Uterus (tissue), 4 donors: Measurements from ENCODE around the gene TBX2. TPM values are rescaled to one million over a fixed set of nuclear protein-coding genes. Genes with fewer than 3 reads are reported as not detected.

Source experiments
- DNase-seq, 2 donors: peaks; one replicate each; pipeline ENCODE4 v3.0.0-alpha.2; 2019 to 2020
- H3K27ac ChIP-seq, 2 donors: fragments of 200-600 bp; sonication (generic); 1 replicate in 1 of 2; 2 replicates in 1 of 2; pipeline ENCODE4 v1.5.1; 2016 to 2018
- H3K27me3 ChIP-seq, 2 donors: fragments of 200-600 bp; sonication (generic); one replicate each; pipeline ENCODE4 v1.5.1; 2018 to 2019; ENCODE audit warnings: control low read depth in 1 of 2
- H3K36me3 ChIP-seq, 2 donors: fragments of 200-600 bp; sonication (generic); one replicate each; pipeline ENCODE4 v1.5.1; 2019; ENCODE audit warnings: control low read depth in 1 of 2
- H3K4me1 ChIP-seq, 2 donors: fragments of 200-600 bp; sonication (generic); one replicate each; pipeline ENCODE4 v1.5.1; 2018 to 2019; ENCODE audit warnings: control low read depth in 1 of 2
- H3K4me3 ChIP-seq, 2 donors: fragments of 200-600 bp; sonication (generic); 1 replicate in 1 of 2; 2 replicates in 1 of 2; pipeline ENCODE4 v1.5.1; 2018 to 2019; ENCODE audit warnings: mild to moderate bottlenecking in 1 of 2
- H3K9me3 ChIP-seq, 2 donors: fragments of 200-600 bp; sonication (generic); one replicate each; pipeline ENCODE4 v1.5.1; 2019; ENCODE audit warnings: control low read depth in 1 of 2
- CTCF ChIP-seq, 4 experiments: fragments of 200-600 bp in 2 of 4; fragments of 450-650 bp in 2 of 4; sonication (generic) in 2 of 4; IDR thresholded peaks; one replicate each; pipeline ENCODE4 v1.5.1; 2016 to 2019; ENCODE audit warnings: antibody characterized with exemption in 4 of 4, mild to moderate bottlenecking in 2 of 4, moderate library complexity in 1 of 4
- POLR2A ChIP-seq, 2 donors: fragments of 450-650 bp; IDR thresholded peaks; one replicate each; pipeline ENCODE4 v1.6.1; 2016; ENCODE audit warnings: antibody characterized with exemption in 2 of 2, mild to moderate bottlenecking in 1 of 2, moderate library complexity in 1 of 2
- intact Hi-C: fragments of 100-400 bp; cut with DNase I; formaldehyde crosslinking; loops from one replicate; pipeline ENCODE4 v1.15.1; 2023; ENCODE audit warnings: low total_unique reads
- total RNA-seq, 4 donors: library from RNA; depleted of rRNA in 3 of 4; stranded (reverse); fragments of >200 nt in 3 of 4; gene quantifications; one replicate each; pipeline versions ENCODE4 v1.1.0 to v1.2.4, GENCODE V29; 2014 to 2023
- donor health status: DM: yes; HTN: yes; CAD: no.

TBX2 gene
- total RNA-seq, 4 donors from 2014 or later, result 0.29 to 40.5 (median 27.4) TPM

DNA sequence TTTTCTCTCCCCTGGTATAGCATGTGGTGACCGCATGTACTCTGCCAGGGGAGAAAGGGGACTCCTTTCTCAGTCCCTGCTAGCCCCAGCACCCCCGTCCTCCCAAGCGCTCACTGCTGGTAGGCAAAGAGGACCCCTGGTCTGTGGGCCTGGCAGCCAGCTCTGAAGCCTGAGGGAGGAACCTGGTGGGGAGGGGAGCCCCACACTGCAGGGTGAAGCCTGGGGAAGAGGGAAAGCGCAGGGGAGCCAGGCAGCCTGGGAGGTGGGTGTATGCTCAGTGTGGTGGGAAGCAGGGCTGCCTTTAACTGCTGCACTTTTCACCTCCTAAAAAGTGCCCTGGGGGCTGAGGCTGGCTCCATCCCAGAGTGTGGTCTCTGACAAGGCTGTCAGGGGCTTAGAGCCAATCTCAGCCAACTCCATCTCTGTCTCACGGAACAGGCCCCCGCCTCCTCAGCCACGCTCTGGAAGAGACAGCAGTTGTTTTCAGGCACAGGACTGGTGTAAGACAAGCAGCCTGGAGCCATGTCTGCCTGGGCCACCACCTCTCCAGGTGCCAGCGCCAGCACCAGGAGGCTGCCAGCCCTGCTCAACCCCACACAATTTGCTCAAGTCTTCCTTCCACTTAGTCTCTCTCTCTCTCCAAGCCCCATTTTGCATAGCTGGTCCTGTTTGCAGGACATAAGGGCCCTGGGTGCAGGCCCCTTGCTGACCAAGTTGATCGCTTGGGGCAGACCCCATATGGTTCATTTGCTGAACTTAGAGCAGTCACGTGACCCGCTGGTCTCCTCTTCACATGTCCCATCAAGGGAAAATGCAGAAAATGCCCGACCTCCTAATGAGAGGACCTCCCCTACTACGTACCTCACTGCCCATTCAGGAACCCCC lies 14.7 kb upstream of the TBX2 start:
- no peak overlapping the region for H3K4me3 ChIP-seq
- intact Hi-C loops, result no loop called here
- H3K4me1 ChIP-seq, result peaks cover 0 to 7% of the 10 kb centered on the region in 2 donors
- H3K27me3 ChIP-seq, result no peaks in the 10 kb centered on the region
- H3K9me3 ChIP-seq, result no peaks in the 10 kb centered on the region
- H3K36me3 ChIP-seq, result no peaks in the 10 kb centered on the region
- DNase-seq, result no peak
- TF ChIP-seq CTCF (IDR thresholded peaks at IDR 0.05), result no peak
- TF ChIP-seq POLR2A (IDR thresholded peaks at IDR 0.05), result no peak
- H3K27ac ChIP-seq, result no peak overlapping the region

DNA sequence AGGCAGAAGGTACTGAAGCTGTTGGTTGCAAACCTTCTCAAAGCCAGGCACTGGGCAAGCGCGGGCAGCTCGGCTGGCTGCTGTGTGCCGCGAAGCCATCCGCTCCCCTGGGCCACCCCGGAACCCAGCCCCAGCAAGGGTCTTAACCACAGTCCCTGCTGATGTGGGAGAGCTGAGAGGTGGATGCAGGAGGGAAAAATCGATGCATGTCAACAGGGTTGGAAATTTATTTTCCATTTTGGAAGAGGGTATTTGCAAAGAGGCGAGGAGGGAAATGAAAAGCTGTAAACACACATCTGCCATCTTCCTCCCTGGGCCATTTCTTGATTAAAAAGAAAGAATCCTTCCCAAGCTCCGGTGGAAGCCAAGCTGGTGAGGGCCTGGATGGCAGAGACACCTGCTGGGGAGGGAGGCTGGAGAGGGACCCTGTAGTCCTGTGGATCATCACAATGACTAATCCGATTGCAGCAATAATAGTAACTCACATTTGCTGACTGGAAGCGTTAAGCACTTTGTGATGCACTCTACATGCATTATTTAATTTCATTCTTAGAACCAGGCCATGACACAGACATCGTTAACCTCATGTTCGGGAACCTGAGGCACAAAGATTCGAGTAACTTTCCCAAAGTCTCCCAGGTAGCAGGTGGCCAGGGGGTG lies 13.9 kb upstream of the TBX2 start:
- Histone ChIP-seq H3K27me3 (no peaks in the 10 kb centered on the region), H3K9me3 (no peaks in the 10 kb centered on the region), H3K27ac (no peak overlapping the region), H3K36me3 (no peaks in the 10 kb centered on the region), H3K4me3 (no peak overlapping the region), H3K4me1 (peaks cover 0 to 8% of the 10 kb centered on the region in 2 donors)
- TF ChIP-seq CTCF (IDR thresholded peaks at IDR 0.05) (no peak), POLR2A (IDR thresholded peaks at IDR 0.05) (no peak)
- no peak for DNase-seq
- intact Hi-C loops, result no loop called here

DNA sequence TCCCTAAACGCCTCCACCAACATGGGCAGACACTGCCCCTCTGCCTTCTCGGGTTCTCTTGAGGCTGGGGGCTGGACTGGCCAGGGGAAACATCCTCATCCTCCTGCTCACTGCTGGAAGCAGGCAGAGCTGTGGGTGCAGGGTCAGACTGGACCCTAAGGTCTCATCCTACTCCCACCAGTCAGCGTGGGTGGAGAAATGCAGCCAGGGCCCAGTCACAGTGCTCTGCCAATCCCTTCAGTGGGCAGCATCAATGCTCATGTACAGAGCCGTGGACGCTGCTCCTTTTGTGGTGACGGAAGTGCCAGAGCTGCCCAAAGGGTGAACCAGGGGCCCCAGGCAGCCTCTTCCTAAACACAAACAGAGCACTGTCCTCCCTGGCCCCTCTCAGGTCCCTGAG lies 13.4 kb upstream of the TBX2 start:
- H3K27ac ChIP-seq, result no peak overlapping the region
- DNase-seq, result no peak
- intact Hi-C loops, result no loop called here
- no peaks in the 10 kb centered on the region for H3K36me3 ChIP-seq
- no peaks in the 10 kb centered on the region for H3K9me3 ChIP-seq
- H3K4me3 ChIP-seq, result no peak overlapping the region
- no peaks in the 10 kb centered on the region for H3K27me3 ChIP-seq
- peaks cover 0 to 8% of the 10 kb centered on the region in 2 donors for H3K4me1 ChIP-seq
- TF ChIP-seq CTCF (IDR thresholded peaks at IDR 0.05) (no peak), POLR2A (IDR thresholded peaks at IDR 0.05) (no peak)

GRCh38 chr17:61387011-61387410 lies 12.6 kb upstream of the TBX2 start:
- no peak overlapping the region for H3K4me3 ChIP-seq
- H3K27ac ChIP-seq, result no peak overlapping the region
- DNase-seq, result no peak
- TF ChIP-seq CTCF (IDR thresholded peaks at IDR 0.05), result no peak
- no peak for TF ChIP-seq POLR2A (IDR thresholded peaks at IDR 0.05)
- intact Hi-C loops, result no loop called here
- H3K36me3 ChIP-seq, result no peaks in the 10 kb centered on the region
- H3K4me1 ChIP-seq, result peaks cover 0 to 8% of the 10 kb centered on the region in 2 donors
- no peaks in the 10 kb centered on the region for H3K9me3 ChIP-seq
- no peaks in the 10 kb centered on the region for H3K27me3 ChIP-seq
